ENCODE data around the gene PLAGL1. TPM values are rescaled to one million over a fixed set of nuclear protein-coding genes. Genes with fewer than 3 reads are reported as not detected.

The PLAGL1 gene
- total RNA-seq, 1 donor from 2014 or later, result 22.1 TPM

GRCh38 chr6:143894655-143895054 lies 113.4 kb downstream of the PLAGL1 start:
- no peak for TF ChIP-seq CTCF (conservative IDR thresholded peaks at IDR 0.05; ENCODE audit: low read depth, low read length)

More at GRCh38 chr6:143894655-143895054, 113.4 kb downstream of the PLAGL1 start:
- no peak overlapping the region for H3K4me3 ChIP-seq (ENCODE audit: low read depth, low read length)
- DNase-seq (ENCODE audit: low read depth), result no peak

Other genes starting within 250 kb of the PLAGL1 start
- 18.0 and 23.3 TPM in 2 replicates for gene LTV1, start 164.9 kb downstream of the PLAGL1 start, total RNA-seq
- gene ZC2HC1B, start 143.8 kb downstream of the PLAGL1 start, total RNA-seq, result not detected in 2 replicates
- gene SF3B5, start 87.3 kb upstream of the PLAGL1 start, total RNA-seq, result 200 and 280 TPM in 2 replicates
- gene STX11, start 142.3 kb upstream of the PLAGL1 start, total RNA-seq, result 0.22 and 0.52 TPM in 2 replicates

All from epithelial cell of proximal tubule (primary cell).